NCI-H82 treated with DMSO at 0.1 percent for 48 hours (cell line): Measurements from ENCODE around the gene INHBE.
A peak's percentile ranks its signal among the peaks of the same experiment; 100 is the strongest.
"Not testable (repeated sequence)": the region's sequence is repeated elsewhere in the genome, so short reads cannot be mapped to it uniquely, and the experiment has no call there.

Experiments
- DNase-seq: peaks from one replicate; lab custom pipeline; 2025; ENCODE audit not compliant: unreplicated experiment; lab: John Stamatoyannopoulos, UW

Gene INHBE, protein sequence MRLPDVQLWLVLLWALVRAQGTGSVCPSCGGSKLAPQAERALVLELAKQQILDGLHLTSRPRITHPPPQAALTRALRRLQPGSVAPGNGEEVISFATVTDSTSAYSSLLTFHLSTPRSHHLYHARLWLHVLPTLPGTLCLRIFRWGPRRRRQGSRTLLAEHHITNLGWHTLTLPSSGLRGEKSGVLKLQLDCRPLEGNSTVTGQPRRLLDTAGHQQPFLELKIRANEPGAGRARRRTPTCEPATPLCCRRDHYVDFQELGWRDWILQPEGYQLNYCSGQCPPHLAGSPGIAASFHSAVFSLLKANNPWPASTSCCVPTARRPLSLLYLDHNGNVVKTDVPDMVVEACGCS

GRCh38 chr12:57454566-57455373, at the start of gene INHBE:
Gene INHBE, plus strand, starts transcription at chr12:57455307. Its CDS starts 230 bp downstream, at chr12:57455537.
- DNase-seq = peak; percentile 93

DNA sequence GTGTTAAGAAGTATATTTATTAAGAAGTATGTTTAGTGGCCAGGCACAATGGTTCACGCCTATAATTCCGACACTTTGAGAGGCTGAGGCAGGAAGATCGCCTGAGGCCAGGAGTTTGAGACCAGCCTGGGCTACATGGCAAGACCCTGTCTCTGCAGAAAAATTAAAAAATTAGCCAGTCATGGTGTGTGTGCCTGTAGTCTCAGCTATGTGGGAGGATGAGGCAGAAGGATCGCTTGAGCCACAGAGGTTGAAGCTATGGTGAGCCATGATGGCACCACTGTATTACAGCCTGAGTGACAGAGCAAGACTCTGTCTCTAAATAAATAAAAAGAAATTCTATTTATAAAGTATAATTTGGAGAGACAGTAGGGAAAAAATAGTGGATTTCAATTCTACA, 44.6 kb upstream of the INHBE start:
- no peak for DNase-seq

DNA sequence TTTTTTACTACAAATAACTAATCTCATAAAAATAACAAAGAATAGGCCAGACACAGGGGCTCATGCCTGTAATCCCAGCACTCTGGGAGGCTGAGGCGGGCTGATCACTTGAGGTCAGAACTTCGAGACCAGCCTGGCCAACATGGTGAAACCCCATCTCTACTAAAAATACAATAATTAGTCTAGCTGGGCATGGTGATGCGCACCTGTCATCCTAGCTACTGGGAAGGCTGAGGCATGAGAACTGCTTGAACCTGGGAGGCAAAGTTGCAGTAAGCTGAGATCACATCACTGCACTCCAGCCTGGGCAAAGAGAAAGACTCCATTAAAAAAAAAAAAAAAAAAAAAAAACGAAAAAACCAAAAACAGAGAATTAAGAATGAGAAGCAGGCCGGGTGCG, 40.9 kb upstream of the INHBE start:
- DNase-seq = not testable (repeated sequence)

- no peak for DNase-seq
These were observed 40.0 kb upstream of the INHBE start for GRCh38 chr12:57415088-57415487.

DNA sequence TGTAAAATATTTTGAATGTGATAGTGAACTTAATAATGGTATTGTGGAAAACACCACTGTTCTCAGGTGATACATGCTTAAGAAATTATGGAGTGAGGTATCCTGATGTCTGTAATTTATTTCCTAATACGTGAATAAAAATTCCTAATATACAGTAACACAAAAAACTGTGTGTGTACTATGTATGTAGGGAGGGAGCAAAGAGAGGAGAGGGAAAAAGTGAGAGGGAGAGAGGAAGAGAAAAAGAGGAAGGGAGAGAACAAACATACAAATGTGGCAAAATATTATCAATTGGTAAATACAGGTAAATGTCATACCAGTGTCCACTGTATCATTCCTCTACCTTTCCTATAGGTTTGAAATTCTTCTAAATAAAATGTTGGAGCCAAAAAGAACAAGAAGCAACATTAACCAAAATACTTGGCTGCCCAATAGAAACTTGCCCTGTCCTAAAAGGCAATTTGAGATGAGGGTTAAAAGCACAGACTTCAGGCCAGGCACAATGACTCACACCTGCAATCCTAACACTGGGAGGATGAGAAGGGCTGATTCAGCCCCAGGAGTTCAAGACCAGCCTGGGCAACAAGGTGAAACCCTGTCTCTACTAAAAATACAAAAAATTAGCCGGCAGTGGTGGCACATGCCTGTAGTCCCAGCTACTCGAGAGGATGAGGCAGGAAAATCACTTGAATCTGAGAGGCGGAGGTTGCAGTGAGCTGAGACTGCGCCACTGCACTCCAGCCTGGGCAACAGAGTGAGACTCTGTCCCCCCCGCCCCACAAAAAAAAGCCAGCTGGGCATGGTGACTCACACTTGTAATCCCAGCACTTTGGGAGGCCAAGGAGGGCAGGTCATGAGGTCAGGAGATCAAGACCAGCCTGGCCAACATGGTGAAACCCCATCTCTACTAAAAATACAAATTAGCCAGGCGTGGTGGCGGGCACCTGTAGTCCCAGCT, 38.8 kb upstream of the INHBE start:
- no peak for DNase-seq

GRCh38 chr12:57418255-57418654, 36.9 kb upstream of the INHBE start:
- no peak for DNase-seq

GRCh38 chr12:57419495-57419894, 35.6 kb upstream of the INHBE start:
- DNase-seq = no peak

DNA sequence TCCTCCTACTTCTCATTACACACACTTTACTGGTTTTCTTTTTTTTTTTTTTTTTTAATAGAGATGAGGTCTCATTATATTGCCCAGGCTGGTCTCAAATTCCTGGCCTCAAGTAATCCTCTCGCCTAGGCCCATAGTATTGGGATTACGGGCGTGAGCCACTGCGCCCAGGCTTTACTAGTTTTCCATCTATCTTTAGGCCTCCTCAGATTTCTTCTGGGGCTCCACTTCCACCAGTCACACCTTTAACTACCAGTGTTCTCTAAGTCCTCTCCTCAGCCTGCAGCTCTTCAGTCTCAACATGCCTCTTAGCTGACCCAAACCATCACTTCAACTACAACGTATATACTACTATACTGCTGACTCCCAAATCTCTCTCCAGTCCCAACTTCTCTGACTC, 34.6 kb upstream of the INHBE start:
- no peak for DNase-seq

- not testable (repeated sequence) for DNase-seq
These were observed 28.2 kb upstream of the INHBE start for GRCh38 chr12:57426948-57427347.

GRCh38 chr12:57428965-57429364, 26.1 kb upstream of the INHBE start:
- no peak for DNase-seq

GRCh38 chr12:57429473-57430111, 25.5 kb upstream of the INHBE start:
- no peak for DNase-seq

DNA sequence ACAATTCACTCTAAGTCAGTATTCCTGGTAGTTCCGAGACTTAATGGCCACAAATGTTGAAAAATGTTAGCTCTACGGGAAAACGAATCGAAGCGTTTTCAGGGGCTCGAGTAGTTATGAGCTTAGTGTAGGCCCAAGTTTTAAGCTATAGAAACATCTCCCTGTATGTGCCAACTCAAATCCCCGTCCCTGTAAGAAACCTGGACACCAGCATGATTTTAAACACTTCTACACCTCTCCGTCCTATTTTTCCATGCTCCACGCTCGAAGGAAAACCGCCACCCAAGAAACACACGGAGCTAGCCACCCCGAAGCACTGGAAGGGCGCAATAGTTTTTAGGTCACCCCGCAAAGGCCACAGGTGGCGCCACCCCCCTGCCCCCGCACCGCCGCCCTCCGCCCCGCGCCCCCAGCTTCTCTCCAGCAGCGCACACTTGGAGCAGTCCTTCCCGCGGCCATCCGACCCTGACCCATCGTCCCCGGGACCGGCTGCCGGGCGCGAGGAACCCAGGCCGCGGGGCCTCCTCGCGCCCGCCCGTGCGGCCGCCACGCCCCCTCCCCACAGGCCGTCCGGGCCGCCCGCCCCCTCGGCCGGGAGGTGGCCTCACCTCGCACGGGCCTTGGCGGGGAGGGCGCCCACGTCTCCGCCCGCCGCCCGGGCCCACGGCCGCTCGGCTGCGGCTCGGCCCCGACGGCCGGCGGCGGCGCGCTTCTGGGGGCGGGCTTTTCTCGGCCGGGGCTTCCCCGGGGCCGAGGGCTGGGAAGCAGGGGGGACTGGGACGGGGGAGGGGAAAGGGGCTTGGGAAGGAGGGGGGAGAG, 24.8 kb upstream of the INHBE start:
- no peak for DNase-seq

GRCh38 chr12:57430931-57431566, 24.1 kb upstream of the INHBE start, which contains the start of gene R3HDM2:
Gene R3HDM2, minus strand, starts transcription at chr12:57431043. Its CDS starts 120,615 bp downstream, at chr12:57310428.
- DNase-seq = peak; percentile 93

DNA sequence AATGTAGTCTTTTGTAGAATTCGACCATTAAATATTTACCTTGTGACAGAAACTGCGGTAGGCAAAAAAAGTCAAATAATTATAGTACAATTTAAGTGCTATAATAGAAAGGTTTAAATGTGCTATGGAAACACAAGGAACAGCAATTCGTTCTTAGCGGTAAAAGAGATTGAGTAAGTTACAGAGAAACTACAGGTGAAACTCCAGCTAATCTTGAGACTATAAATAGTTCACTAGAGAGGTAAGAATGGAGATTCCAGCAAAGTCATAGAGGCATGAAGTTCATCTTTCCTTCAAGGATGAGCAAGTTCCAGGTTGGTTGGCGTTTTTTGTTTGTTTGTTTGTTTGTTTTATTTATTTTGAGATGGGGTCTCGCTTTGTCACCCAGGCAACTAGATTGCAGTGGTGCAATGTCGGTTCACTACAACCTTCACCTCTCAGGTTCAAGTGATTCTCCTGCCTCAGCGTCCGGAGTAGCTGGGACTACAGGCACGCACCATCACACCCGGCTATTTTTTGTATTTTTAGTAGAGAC, 23.4 kb upstream of the INHBE start:
- DNase-seq = no peak

DNA sequence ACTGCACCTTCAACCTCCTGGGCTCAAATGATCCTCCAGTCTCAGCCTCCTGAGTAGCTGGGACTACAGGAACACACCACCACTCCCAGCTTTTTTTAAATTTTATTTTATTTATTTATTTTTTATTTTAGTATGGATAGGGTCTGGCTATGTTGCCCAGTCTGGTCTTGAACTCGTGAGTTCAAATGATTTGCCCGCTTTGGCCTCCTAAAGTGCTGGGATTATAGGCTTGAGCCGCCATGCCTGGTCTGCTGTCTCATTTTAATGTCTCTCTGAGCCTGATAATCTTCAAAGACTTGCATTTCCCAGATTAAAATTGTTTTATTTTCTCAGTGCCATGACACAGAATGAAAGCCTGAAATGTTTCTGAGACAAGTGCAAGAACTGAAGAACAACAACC, 21.7 kb upstream of the INHBE start:
- DNase-seq = no peak

GRCh38 chr12:57434517-57435223, 20.4 kb upstream of the INHBE start, which contains the start of gene INHBC:
Gene INHBC, plus strand, starts transcription at chr12:57434784. Its CDS starts 103 bp downstream, at chr12:57434887.
- no peak for DNase-seq

DNA sequence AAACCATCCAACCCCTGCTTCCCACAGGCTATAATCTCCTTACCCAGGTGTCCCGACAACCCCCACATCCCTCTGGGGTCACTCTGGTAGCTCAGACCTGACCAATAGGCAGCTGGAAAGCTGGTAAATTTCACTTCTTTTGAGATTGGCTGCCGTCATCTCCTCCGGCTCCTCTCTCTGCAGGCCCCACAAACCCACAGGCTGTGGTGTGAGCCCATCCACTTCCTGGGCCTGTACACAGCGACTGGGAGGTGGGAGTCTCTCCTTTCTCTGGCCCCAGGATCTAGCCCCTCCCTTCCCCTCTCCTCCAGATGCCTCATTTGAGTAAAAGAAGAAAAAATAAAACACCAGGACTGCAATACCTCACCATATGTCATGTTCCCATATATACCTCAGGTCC, 19.8 kb upstream of the INHBE start:
- DNase-seq = no peak

GRCh38 chr12:57438400-57438799, 16.7 kb upstream of the INHBE start:
- DNase-seq = no peak
